ENCODE data around the gene SSR2.
"Not testable (repeated sequence)": the region's sequence is repeated elsewhere in the genome, so short reads cannot be mapped to it uniquely, and the experiment has no call there.

SSR2 gene

DNA sequence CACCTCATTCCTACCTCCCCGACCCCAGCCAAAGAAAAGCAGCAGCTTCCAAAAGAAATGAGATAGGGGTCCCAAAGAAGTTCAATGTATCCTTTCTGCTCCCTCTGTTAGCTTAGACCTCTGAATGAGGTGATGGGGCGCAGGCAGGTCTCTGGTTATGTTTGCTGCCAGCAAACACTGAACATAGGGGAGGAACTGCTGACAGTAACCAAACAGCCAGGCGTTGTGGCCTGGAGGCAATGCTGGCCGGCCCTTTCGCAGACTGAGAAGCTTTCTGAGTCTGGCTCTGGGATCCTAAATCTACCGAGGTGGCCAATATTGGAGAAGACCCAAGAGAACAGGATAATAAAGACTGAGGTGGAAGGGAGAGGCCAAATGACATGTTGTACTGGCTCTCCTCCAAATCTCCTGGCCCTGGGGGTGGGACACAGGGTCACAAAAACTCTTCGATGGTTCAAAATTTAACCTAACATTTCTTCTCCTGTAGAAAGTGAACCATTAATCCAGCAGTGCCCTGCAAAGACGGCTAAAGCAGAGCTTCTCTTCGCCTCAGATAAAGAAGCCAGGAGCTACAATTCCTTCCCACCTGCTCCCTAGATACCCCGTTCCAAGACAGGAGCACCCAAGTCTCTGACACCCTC, 19.6 kb downstream of the SSR2 start:
- in situ Hi-C loops (cut with MboI; ENCODE audit: low sequenced_read_pairs): no loop called here

- in situ Hi-C loops (cut with MboI; ENCODE audit: low sequenced_read_pairs): no loop called here
These were observed 20.8 kb downstream of the SSR2 start for GRCh38 chr1:155999964-156000363.

DNA sequence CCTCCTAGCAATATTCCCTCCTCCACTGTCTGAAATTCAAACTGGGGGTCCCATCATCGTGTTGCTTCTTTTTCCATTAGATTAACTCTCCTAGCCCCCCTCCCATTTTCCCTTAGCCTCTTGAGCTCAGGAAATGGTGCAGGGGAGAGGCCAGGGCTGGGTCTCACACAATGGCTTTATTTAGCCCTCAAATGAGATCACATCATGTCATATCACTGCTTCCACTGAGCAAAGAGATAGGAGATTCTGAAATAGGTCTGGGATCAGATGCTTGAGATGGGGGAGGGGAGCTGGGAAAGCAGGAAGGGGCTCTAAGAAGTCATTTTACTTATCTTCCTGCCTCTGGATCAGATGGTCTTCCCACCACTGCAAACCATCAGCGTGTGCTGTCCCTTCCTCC, 24.6 kb downstream of the SSR2 start:
- in situ Hi-C loops (cut with MboI; ENCODE audit: low sequenced_read_pairs): no loop called here

DNA sequence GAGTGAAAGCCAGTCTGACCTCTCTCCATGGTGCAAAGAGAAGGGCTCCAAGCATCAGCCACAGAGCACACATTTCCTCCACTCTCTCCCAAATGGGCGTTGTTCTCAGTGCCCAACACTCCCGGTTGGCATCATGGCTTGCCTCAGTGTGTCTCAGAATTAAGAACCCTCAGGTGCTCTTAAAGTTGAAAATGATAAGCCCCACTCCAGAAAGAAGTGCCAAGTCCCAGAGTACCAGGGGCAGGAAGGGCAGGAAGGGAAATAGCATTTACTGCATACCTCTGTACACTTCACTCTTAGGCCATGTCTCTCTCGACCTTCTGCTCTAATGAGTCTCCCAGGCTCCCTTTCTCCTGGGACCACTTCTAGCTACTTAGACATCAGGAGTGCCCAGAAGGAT, 27.2 kb downstream of the SSR2 start:
- in situ Hi-C loops (cut with MboI; ENCODE audit: low sequenced_read_pairs): loop anchor here (5.0 kb wide), 1 partner anchor 74 kb away; no protein-coding TSS in a partner anchor

DNA sequence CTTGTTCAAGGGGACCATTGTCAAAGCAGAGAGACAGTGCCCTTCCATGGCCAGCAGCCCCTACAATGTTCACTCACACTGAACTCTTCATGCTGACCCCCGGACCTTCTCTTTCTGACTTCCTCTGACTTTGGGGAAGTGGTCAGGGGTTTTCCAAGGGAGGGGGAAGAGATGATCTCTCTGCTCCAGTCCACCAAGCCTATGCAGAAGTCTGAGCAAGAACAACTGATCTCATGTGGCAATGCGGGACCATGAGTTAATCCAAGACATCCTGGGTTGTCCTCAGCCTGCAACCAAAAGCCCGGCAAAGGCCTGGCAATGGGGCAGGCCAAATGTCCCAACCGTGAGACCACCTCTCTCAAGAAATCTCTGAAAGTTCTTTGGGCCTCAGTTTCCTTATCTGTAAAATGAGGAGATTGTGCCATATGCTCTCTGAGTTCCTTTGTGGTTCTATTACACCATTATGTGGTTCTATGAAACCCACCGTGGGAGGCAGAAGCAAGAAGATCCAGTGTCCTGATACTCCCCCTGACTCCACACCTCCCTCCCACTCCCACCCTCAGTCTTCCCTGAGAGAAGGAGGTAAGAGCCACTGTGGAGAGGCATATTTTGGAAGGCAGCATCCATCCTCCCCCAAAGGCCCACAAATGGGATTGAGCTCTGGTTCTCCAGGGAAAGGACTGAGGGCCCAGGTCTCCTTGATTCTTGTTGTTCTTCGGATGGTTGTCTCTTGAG, 30.6 kb downstream of the SSR2 start:
- in situ Hi-C loops (cut with MboI; ENCODE audit: low sequenced_read_pairs): loop anchor here (5.0 kb wide), 1 partner anchor 77 kb away; no protein-coding TSS in a partner anchor

DNA sequence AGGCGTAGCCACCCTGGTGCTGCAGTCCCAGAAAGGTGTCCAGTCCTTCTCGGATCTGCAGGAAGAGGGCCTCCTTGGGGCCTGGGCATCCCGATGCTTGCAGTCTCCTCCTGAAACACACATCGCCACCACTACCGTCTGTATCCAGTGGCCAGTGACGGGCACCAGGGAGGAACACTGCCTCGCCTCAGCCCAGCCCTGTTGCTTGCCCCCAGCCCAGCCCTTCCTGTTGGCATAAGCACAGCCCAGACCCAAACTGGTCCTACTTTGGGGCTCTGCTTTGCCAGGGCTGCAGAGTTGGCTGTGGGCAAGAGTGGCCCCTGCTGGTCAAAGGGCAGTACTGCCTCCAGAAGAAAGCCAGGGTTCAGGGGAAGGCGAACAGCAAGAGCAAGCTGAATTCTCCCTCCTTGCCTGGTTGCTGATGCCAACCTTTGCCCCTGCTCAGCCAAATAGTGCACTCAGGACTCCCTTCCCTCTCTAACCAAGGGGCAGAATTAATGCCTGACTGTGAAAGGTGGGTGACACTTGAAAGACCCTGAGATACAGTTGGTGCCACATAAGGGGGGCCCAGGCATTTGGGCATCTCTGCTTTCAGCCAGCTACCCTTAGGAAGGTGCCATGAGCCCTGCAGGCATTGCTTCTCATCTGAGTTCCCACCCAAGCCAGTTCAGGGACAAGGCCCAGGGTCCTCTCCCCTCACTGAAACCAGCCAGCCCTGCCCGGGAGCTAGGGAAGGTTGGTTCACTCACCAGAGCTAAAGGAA, 31.3 kb downstream of the SSR2 start:
- in situ Hi-C loops (cut with MboI; ENCODE audit: low sequenced_read_pairs): loop anchor here (5.0 kb wide), 1 partner anchor 78 kb away; no protein-coding TSS in a partner anchor

DNA sequence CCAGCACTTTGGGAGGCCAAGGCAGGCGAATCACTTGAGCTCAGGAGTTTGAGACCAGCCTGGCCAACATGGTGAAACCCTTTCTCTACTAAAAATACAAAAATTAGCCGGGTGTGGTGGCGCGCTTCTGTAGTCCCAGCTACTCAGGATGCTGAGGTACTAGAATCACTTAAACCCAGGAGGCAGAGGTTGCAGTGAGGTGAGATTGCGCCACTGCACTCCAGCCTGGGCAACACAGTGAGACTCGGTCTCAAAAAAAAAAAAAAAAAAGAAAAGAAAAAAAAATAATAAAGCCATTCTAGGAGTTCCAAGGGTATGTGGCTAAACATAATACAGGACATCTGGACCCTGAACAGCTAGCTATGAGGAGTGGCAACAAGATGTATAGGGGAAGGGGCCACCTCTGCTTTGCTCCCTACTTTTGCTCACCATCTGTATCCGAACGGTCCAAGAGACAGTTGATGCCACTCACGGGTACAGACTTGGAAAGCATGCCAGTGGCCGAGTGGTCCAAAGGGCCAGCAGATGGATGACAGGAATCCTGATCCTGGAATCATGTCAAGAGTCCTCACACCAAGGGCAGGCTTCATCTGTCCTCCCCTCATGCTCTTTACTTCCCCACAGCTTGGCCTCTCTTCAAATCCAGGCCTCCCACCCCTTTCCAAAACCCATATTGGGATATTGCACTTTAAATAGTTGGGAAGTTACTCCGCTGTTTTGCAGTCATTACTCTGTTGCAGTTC, 35.7 kb downstream of the SSR2 start:
- in situ Hi-C loops (cut with MboI; ENCODE audit: low sequenced_read_pairs): not testable (repeated sequence)

DNA sequence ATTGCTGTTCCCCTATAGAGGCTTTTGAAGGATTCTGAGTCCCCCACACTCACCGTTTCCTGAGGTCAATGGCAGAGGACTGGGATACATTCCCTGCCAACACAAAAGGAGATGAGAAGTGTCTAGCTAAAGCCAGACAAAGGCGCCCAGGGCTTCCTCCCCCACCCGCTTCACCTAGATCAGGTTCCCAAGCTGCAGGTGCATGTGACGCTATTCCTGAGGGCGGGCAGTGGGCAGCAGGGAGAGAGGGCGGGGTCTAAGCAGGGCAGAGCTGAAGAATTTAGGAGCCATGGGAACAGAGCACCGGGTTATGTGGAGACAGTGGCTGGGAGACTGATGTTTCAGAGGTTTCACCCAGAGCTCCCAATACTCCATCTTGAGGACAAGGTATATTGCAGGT, 36.4 kb downstream of the SSR2 start:
- in situ Hi-C loops (cut with MboI; ENCODE audit: low sequenced_read_pairs): no loop called here

DNA sequence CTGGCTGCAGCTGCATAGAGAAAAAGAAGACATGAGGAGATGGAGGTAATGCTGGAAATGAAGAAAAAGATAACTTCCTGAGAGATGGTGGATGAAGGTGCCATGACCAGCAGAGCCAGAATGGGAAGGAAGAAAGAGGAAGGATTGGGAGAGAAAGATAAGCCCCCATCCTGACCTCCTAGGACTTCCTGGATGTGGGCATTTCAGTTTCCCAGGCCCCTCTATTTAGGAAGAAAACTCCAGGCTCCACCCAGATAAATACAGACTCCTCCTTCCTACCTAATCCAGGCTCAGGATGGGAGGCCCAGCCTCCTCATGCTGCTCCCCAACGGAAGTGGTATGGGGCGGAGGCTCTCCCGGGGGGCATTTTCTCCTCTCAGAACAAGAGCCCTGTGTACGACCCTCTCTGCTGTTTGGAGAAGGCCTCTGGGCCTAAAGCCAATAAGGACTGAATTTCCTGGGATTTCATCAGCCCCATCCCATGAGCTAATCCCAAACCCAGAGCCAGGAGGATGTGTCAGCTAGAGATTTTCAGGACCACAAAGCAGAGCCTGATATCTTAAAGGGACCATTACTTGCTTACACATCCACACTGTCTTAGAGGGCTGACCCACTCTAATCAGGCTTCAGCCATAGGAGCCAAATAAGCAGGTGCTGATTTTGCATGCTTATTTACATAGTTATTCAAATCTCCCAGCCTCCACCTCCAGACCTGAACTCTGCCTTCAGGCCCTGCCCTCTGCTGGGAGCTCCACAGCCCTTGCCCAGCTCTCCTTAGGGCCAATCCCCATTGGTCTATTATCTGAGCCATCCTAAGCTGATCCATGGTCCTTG, 37.3 kb downstream of the SSR2 start:
- in situ Hi-C loops (cut with MboI; ENCODE audit: low sequenced_read_pairs): no loop called here

DNA sequence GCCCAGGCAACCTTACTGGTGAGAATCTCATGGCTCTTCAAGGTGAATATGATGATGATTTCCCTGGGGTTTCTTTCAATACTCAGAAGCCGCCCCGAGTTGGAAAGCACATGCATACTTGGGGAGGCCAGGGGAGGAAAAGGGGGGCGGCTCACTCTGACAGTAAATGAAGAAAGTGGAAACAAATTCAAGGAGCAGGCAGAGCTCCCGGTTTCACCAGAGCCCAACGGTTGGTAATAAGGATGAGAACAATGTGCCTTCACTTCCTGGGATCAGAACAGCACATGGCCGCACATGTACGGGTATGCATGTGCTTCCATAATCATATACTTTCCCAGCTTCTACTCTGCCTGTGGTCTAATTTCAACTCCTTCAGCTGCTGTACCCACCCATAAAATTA, 38.6 kb downstream of the SSR2 start:
- in situ Hi-C loops (cut with MboI; ENCODE audit: low sequenced_read_pairs): no loop called here

DNA sequence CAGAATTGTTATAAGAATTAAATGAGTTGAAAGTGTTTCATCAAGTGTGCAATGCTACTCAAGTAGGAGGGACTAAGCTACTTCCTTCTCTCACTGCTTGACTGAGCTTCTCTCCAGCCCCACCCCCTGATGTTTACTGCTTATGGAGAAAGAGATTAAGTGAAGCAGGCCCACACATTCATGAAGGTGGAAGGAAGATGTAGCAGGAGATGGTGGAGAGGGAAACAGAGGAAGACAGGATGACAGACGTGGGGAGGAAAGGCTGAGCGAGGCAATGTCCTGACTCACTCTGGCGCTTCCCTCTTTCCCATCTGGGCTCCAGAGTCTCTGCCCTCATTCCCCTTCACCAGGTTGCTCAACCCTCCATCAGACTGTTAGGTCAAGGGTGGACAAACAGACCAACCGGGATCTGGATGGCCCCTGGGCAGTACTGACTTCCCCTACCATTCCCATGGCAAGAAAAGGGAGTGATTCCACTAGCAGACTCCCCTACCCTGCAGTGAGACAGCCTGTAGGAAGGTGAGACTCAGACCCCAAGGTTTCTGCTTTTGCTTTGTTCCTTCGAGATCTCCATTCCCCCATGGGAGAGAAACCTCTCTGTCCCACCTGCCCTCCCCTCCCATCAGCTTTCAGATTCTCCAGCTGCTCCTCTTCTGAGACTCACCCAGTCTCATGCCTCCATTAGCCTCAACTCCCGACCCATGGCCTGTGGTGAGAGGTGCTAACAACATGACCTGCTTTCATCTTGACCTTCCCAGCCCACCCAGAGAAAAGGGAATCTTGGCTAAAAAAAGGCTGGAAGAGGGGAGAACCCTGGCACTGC, 39.3 kb downstream of the SSR2 start:
- in situ Hi-C loops (cut with MboI; ENCODE audit: low sequenced_read_pairs): no loop called here

- in situ Hi-C loops (cut with MboI; ENCODE audit: low sequenced_read_pairs): no loop called here
These were observed 41.0 kb downstream of the SSR2 start for GRCh38 chr1:155979597-155980343.

GRCh38 chr1:155978973-155979429, 41.8 kb downstream of the SSR2 start:
- in situ Hi-C loops (cut with MboI; ENCODE audit: low sequenced_read_pairs): no loop called here

- in situ Hi-C loops (cut with MboI; ENCODE audit: low sequenced_read_pairs): no loop called here
These were observed 42.3 kb downstream of the SSR2 start, which contains the start of gene ARHGEF2 for GRCh38 chr1:155978325-155978972. TSS of gene ARHGEF2 (minus strand) at chr1:155978547. CDS start at chr1:155978427, 120 bp downstream.

- in situ Hi-C loops (cut with MboI; ENCODE audit: low sequenced_read_pairs): no loop called here
These were observed 42.9 kb downstream of the SSR2 start for GRCh38 chr1:155977690-155978324.

DNA sequence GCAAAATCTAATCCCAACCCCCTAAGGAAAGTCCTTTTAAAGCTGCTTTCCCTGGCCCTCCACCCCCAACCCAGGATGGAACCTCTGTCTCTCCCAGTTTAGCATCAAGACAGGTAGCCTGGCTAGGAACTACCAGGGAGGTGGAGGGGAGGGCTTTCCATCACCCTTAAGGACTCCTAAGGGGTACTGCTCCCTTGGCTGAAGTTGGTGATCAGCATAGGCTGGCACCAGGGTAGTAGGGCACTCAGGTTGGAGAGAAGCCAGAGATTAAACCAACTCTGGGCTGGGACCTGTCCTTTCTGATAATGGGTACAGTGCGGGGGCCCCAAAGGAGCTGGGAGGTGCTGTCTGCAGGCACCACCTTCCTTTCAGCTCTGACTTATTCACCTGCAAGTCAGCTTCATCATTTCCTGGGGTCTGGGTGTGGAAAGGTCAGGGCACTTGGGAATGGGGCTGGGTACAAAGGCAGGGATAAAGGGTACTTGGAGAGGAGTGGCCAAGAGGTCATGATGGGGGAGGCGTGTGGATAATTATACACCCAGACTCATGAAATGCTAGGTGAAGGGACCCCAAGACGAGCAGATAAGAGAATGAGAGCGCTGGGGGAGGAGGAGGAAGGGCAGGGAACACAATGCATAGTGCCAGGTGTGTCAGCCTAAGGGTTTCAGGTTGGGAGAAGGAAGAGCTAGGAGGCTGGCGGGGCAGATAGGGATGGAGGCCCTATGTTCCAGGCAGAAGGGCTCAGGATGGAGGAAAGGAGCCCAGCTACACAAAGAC, 43.6 kb downstream of the SSR2 start:
- in situ Hi-C loops (cut with MboI; ENCODE audit: low sequenced_read_pairs): no loop called here

All from HL-60/S4 (cell line).